Dermis blood vessel endothelial cell (primary cell): ENCODE data around the gene SIRPA. TPM values are rescaled to one million over a fixed set of nuclear protein-coding genes. Genes with fewer than 3 reads are reported as not detected.
"Not testable (repeated sequence)": the region's sequence is repeated elsewhere in the genome, so short reads cannot be mapped to it uniquely, and the experiment has no call there.

Experiments
- DNase-seq: peaks from one replicate; pipeline ENCODE4 v3.0.0; 2010
- total RNA-seq: library from RNA; depleted of rRNA; stranded (reverse); fragments of >200 nt; gene quantifications from 2 replicates; pipeline ENCODE4 v1.2.3, GENCODE V29; 2014

Gene SIRPA
- total RNA-seq, 1 donor from 2014 or later = 35.2 TPM

DNA sequence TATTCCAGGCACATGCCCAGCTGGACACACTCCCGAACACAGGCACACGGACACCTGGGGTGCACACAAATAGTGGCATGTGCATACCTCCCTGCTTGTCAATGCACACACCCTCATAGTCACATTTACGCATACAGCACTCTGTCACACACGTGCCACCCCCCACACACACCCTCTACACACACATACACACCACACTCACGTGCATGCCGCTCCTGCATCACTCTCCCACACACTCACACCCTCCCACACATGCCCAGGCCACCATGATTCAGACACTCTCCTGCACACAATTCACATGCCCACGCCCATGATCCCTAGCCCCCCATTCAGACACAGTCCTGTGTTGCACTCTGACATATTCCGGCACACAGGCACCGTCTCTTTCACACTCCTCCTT is 13.0 kb downstream of the SIRPA start:
- no peak for DNase-seq

DNA sequence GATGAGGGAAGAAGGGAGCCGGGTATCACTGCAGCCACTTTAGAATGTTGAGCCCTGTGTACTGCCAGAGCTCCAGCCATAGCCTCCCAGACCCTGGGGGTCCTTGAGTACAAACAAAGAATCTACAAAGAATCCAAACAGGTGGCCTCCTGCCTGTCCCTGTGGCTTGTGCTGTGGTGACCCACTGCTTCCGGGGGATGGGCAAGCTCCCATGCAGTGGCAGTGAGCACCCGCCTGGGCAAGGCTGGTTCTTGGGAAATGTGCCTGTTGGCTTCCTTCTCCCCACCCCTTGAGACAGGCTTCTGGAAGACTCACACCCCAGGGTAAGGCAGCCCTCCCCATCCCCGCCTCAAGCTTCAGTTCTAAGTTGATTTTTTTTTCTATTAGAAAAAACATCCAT is 13.9 kb downstream of the SIRPA start:
- DNase-seq = no peak

- no peak for DNase-seq
Measured at GRCh38 chr20:1911536-1911935, 16.3 kb downstream of the SIRPA start.

- DNase-seq = peak; percentile 14
Measured at GRCh38 chr20:1912053-1912452, 16.8 kb downstream of the SIRPA start.

- no peak for DNase-seq
Measured at GRCh38 chr20:1912646-1913045, 17.4 kb downstream of the SIRPA start.

DNA sequence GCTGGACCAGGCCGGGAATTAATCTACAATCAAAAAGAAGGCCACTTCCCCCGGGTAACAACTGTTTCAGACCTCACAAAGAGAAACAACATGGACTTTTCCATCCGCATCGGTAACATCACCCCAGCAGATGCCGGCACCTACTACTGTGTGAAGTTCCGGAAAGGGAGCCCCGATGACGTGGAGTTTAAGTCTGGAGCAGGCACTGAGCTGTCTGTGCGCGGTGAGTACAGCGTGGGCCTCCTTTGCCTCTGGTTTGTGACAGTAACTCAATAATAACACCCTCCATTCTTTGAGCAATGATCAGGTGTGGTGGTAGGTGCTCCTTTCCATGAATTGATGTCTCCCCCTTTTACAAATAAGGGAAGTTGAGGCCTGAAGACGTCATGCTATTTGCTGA is 20.0 kb downstream of the SIRPA start:
- DNase-seq = not testable (repeated sequence)

GRCh38 chr20:1915725-1916124 is 20.5 kb downstream of the SIRPA start:
- no peak for DNase-seq

GRCh38 chr20:1917786-1918185 is 22.6 kb downstream of the SIRPA start:
- DNase-seq = no peak

DNA sequence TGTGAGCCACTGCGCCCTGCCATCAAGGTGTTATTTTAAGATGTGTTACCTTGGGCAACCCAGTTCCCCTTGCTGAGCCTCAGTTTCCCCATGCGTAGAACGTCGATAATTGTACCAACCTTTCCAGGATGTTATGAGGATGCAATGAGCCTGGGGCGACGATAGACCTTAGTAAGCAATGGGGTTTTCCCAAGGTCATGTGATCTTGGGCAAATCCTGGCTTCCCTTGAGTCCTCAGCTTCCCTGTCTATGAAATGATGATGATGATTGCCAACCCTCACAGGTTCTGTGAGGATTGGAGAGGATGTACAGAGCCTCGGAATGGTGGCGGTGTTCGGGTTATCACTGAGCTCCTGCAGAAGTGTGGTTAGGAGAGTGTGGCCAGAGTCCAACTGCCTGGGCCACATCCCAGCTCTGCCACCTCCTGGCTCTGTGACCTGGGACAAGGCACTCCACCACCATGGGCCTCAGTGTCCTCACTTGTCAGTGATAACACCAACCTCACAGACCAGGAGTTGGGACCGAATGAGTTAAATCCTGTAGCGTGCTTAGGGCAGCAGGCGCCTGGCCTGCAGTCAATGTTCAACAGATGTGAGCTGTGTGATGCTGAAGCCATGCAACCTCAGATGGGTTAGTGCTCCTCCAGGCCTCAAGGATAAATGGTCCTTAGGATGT is 23.4 kb downstream of the SIRPA start:
- no peak for DNase-seq

DNA sequence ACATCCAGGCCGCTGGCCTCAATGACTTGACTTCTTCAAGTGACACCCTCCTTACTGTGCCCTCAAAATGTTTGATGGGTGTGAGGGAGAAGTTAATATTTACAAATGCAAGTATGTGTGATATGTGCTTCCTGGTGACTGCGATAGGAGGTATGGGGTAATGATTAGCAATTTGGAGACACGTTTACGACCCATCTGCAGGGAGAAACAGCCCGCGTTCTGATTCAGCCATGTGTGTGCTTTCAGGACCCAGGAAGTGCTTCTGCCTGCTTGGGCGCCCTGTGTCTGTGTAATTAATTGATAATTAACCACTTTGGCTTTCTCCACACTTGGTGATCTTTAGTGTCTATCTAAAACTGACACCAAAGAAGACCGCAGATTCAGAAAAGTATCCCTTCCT is 25.0 kb downstream of the SIRPA start:
- DNase-seq = no peak

DNA sequence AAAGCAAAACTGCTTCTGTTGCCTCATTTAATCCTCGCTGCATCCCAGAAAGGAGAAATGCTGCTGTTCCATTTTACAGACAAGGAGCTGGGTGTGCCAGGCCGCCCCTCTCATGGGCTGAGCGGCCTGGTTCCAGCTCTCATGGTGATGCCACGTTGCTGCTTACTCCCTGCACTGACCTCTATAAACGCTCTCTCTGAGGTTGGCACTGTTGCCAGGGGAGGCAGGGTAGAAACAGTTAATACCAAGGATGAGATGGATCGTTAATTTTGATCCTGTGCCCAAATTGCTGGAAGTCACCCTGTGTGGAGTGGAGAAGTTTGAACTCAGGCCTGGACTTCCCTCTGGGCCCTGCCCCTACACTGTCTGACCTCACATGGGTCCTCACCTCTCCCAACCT is 25.6 kb downstream of the SIRPA start:
- no peak for DNase-seq

- not testable (repeated sequence) for DNase-seq
Measured at GRCh38 chr20:1921985-1922384, 26.8 kb downstream of the SIRPA start.

DNA sequence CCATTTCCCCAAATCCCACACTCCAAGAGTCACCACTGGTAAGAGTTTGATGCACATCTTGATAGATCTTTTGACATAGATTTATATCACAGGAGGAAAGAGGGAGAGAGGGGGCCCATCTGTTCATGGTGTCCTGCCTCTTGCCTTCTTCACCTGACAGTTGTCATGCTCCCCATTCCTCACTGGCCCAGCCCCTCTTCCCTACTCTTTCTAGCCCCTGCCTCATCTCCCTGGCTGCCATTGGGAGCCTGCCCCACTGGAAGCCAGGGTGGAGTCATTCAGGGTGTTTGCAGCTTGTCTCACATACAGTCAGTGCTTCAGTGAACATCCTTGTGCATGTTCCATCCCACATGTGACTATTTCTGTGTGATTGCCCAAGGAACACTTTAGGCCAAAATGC is 27.6 kb downstream of the SIRPA start:
- no peak for DNase-seq

DNA sequence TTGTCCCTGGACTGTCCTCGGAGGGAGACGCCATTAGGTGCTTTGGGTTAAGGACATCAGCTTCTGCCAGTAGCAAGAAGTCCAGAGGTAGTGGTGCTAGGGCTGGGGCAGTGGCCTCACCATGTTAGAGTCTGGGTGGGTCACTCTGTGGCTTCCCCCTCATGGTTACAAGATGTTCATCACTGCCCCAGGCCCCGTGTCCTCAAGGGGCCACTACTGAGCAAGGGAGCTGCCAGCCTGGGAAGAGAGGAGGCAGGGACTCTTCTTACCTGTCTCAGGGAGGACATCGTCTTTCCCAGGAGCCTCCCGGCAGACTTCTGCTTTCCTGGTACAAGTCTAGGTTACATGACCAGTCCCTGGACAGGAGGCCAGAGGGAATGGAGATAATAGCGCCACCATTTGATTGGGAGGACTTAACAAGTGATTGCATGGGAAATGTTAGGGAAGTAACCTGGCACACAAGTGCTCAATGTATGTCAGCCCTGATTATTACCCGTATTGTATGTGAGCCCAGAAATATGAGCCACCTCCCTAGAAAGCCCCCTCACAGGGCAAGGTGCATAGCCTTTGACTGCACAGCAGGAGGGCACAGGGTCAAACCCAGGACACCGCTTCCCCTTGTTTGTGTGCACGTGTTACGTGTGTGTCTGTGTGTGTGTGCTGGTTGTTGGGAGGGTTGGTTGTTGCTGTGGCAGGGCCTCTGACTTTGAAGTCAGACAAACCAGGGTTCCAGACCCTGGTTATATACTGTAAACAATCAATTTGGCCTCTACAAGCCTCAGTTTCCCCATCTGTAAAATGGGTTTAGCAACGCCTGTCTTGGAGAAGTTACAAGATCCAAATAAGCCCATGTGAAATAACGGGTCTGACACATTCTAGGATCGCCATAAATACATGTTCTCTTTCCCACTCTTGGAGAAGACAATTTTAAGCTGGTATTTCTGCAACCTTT is 30.0 kb downstream of the SIRPA start:
- no peak for DNase-seq

DNA sequence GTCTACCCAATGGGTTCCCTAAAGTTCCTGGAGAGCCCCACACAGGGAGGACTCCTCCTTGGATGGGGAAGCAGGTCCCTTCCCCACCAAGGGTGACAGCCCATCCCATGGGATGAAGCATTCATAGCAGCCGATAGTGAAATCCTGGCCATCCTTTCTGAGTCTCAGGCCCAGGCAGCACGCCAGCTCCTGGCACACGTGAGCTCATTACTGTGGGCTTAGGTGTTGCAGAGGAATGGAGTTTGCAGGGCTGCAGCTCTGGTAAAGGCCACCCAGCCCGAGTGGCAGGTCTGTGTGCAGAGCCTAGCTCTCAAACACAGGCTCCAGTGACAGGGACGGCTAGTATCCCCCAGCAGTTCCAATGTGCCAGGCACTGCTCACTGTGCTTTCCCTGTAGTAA is 31.0 kb downstream of the SIRPA start:
- DNase-seq = no peak

DNA sequence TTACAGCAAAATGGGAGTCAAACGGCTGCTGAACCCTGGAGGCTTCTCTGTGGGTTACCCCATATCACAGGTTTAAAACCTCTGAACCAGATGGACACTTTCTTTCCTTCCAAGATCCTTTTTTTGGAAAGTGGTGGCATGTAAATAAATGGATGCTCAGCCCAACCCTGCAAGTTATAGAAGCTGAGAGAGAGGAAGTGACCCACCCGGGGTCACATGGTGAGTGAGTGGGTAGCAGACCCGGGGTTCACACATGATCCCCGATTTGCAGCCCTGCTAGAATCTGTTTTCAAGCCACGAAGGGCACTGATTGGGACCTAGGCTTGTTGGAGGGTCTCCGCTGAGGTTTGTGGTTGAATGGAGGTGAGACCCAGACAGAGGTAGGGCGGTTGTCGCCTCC is 32.0 kb downstream of the SIRPA start:
- no peak for DNase-seq

DNA sequence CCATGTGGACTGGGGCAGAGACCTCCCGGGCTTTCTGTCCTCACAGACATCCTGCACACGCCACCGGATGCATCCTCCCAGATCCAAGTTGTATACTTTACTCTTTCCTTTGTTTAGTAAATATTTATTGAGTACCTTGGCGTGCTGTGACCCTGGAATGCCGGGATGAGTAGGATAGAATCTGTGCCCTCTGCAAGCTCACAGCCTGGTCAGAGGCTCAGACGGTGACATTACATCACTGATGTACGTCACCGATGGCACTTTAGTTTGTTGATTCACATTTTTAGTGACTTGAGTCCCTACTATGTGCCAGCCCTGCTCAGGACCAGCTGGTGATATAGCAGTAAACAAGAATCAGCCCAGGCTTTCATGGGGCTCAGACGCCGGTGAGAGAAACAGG is 32.9 kb downstream of the SIRPA start:
- DNase-seq = no peak

GRCh38 chr20:1928782-1929181 is 33.6 kb downstream of the SIRPA start:
- no peak for DNase-seq

DNA sequence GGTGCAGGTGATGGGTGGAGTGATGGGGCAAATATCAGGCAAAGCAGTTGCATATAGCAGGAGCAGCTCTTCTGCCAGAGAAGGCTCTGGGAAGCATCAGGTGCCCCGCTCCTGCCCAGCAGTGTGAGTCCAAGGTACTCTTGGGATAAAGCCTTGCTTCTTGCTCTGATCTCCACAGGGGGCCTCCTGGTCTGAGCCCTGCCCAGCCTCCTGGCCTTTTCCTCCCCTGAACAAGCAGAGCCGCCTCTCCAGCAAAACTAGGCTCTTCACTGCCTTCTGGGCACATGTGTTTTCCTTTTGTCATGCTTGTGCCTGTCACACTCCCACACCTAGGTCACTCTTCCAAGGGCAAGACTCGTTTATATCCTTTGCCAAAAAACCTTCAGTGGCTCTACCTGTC is 34.3 kb downstream of the SIRPA start:
- DNase-seq = no peak

DNA sequence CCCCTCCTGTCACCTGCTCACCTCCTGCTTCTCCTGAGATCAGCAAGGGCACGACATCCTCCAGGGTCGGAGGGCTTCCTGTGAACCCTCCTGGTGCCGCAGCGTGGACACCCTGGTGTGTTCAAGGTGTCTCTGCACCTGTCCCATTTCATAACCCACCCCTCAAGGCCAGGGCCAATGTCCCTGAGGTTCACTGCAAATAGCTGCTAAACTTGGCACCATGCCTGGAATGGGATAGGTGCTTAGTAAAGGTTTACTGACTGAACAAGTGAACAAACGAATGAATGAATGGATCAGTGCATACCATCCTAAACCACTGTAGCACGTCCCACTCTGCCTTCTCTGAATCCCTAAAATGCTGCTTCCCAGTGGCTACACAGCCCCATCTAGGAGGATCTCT is 35.0 kb downstream of the SIRPA start:
- no peak for DNase-seq

GRCh38 chr20:1931830-1932229 is 36.6 kb downstream of the SIRPA start:
- DNase-seq = no peak

- no peak for DNase-seq
Measured at GRCh38 chr20:1932971-1933370, 37.8 kb downstream of the SIRPA start.

DNA sequence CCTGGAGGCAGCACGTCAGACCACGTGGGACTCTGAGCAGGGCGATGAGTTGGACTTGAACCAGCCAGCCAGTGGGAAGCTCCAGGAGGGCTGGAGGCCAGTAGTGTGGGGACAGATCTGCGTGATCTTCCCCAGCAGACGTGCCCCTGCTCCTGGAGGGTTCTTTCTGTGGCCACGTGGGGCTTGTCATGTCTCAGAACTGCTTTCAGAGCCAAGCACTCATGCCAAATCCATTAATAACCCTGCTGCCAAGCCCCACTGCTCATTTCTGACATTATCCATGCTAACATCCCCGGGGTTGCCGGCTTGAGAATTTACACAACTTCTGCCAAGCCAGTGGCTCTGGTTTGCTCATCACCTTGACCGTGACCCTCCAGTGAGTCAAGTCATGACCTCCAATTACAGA is 38.3 kb downstream of the SIRPA start:
- DNase-seq = no peak

GRCh38 chr20:1934156-1934555 is 38.9 kb downstream of the SIRPA start:
- DNase-seq = no peak
